Astrocyte of the hippocampus (primary cell): ENCODE measurements around the gene EBNA1BP2.
"Not testable (repeated sequence)": the region's sequence is repeated elsewhere in the genome, so short reads cannot be mapped to it uniquely, and the experiment has no call there.

ENCODE experiments used
- DNase-seq: peaks from one replicate; pipeline ENCODE4 v3.0.0; 2011; ENCODE audit warnings: low read depth, low spot score

Gene EBNA1BP2

DNA sequence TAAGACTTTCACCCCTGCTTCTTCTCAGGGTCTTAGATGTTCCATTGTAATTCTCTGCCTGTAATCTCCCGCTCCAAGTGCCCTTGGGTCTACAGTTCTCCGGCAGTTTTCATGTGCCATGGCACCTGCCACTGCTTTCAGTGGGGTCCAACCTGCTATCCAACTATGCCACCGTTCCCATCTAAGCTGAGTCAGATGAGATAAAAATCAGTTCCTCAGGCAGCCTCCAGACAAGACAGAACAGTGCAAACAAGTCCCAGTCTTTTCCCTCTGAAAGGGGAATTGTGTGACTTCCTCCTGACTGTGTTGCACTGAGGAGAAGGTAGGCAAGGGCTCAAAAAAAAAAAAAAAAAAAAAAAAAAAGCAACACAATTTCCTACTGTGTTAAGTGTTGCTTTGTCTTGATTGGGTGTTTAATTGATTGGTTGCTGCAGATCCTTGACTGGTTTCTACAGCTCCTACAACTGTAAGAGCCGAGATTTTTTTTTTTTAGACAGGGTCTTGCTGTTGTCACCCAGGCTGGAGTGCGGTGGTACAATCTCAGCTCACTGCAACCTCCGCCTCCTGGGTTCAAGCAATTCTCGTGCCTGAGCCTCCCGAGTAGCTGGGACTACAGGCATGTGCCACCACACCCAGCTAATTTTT is 50.7 kb downstream of the EBNA1BP2 start:
- no peak for DNase-seq

DNA sequence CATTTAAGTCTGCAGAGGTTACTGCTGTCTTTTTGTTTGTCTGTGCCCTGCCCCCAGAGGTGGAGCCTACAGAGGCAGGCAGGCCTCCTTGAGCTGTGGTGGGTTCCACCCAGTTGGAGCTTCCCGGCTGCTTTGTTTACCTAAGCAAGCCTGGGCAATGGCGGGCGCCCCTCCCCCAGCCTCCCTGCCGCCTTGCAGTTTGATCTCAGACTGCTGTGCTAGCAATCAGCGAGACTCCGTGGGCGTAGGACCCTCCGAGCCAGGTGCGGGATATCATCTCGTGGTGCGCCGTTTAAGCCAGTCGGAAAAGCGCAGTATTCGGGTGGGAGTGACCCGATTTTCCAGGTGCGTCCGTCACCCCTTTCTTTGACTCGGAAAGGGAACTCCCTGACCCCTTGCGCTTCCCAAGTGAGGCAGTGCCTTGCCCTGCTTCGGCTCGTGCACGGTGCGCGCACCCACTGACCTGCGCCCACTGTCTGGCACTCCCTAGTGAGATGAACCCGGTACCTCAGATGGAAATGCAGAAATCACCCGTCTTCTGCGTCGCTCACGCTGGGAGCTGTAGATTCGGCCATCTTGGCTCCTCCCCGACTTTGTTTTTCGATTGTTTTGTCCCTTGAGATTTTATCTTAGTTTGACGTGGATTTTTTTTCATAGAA is 52.0 kb downstream of the EBNA1BP2 start:
- not testable (repeated sequence) for DNase-seq
